NCI-H446 treated with DMSO at 0.1 percent for 48 hours (cell line): ENCODE measurements around the gene CMTM5.
A peak's percentile ranks its signal among the peaks of the same experiment; 100 is the strongest.

Source experiments
- DNase-seq: peaks from one replicate; lab custom pipeline; 2025; lab: John Stamatoyannopoulos, UW

Gene CMTM5

GRCh38 chr14:23358042-23358441 is 18.8 kb upstream of the CMTM5 start:
- no peak for DNase-seq

- no peak for DNase-seq
Observed at GRCh38 chr14:23358553-23359166, 18.2 kb upstream of the CMTM5 start.

DNA sequence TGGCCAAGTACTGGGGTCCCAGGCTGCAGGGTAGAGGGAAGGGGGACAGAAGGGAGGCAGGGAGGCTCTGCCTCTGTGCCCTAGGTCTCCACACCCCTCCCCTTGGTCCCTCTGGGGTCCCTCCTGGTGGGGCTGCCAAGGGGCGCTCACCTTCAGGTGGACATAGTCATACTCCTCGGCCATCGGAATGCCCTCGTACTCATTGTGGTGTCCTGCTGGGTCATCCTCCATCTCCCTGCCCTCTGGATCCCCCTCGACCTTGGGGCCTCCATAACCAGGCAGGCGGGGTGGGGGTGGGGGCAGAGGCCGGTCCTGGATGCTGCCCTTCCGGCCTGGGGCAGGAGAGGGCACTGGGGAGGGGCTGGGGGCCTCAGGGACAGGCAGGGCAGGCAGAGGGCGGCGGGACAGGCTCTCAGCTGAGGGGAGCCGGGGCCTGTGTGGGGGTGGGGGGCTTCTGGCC is 17.6 kb upstream of the CMTM5 start:
- no peak for DNase-seq

DNA sequence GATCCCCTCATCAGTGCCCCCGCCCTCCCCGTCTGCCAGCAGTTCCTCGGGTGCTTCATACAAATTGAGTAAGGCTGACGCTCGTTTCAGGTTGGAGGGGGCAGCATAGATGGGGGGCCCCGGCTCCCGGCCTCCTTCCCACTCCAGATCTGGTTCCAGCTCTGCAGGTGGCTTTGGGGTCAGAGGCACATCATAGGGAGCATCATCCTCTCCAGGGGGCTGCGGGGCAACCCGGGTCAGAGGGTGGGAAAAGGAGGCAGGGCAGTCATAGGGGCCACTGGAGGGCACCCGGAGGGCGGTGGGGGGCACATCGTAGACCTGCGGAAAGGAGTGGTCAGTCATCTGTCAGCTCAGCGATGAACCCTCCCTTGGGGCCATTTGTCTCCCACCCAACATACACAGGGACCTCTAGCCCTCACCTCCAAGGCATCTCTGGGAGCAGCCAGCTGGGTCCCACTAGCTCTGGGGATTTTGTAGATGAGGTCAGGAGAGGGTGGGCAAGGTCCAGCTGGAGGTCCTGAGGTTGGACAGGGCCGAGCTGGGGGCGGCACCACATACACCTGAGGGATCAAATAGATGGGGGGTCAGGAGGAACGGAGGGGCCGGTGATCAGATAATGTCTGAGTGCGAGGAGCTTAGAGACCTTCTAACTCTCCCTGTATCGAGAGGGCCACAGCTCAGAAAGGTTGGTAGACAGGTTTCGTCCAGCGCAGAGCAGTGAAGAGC is 17.0 kb upstream of the CMTM5 start:
- DNase-seq: no peak

DNA sequence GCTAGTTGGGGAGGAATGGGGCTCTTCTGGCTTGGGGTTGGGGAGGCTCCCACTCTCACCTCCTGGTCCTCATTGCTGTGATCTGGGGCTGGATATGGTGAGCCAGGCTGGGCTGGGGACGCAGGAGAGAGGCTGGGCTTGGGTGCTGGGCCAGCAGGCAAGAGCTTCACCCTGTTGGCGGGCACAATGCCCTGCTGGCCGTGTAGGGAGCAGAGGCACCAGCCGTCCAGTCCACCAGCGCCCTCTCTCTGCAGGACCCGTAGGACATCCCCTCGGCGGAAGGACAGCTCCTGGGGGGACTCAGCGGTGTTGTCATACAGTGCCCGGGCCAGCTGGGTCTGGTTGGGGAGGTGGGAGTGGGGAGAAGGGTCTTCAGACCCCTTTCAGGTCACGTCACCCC is 16.4 kb upstream of the CMTM5 start:
- no peak for DNase-seq

- no peak for DNase-seq
Observed at GRCh38 chr14:23361320-23361719, 15.5 kb upstream of the CMTM5 start.

GRCh38 chr14:23361763-23362162 is 15.1 kb upstream of the CMTM5 start:
- DNase-seq: no peak

GRCh38 chr14:23362200-23362599 is 14.6 kb upstream of the CMTM5 start:
- no peak for DNase-seq

- DNase-seq: peak; percentile 56
Observed at GRCh38 chr14:23364164-23365035, 12.4 kb upstream of the CMTM5 start.

GRCh38 chr14:23365036-23365731 is 11.7 kb upstream of the CMTM5 start, which contains the start of gene EFS:
Gene EFS (minus strand): TSS chr14:23365172. CDS start chr14:23365025, 147 bp downstream.
- no peak for DNase-seq

GRCh38 chr14:23365732-23366425 is 11.0 kb upstream of the CMTM5 start:
- peak; percentile 29 for DNase-seq

GRCh38 chr14:23366426-23366921 is 10.4 kb upstream of the CMTM5 start:
- peak; percentile 35 for DNase-seq

GRCh38 chr14:23370221-23370620 is 6.6 kb upstream of the CMTM5 start:
- DNase-seq: no peak

- DNase-seq: no peak
Observed at GRCh38 chr14:23371865-23372264, 5.0 kb upstream of the CMTM5 start.

DNA sequence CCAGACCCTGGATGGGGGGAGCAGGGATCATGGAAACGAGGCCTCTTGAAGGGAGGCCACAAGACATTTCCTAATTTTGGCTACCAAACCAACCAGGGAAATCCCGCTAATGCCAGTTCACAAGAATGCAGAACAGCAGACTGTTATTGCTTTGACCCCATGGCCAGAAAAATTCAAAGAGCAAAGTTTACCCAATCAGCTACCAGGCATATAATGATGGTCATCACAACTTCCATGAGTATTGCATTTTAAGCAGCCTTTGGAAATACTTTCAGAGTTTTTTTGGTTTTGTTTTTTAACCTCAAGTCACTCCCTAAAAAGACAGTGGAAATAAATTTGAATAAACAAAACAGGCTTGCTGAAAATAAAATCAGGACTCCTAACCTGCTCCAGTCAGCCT is 4.3 kb upstream of the CMTM5 start, which contains the start of gene IL25:
IL25 (plus strand) TSS at position 301 of the 400 bp plus-strand sequence.
- DNase-seq: no peak

DNA sequence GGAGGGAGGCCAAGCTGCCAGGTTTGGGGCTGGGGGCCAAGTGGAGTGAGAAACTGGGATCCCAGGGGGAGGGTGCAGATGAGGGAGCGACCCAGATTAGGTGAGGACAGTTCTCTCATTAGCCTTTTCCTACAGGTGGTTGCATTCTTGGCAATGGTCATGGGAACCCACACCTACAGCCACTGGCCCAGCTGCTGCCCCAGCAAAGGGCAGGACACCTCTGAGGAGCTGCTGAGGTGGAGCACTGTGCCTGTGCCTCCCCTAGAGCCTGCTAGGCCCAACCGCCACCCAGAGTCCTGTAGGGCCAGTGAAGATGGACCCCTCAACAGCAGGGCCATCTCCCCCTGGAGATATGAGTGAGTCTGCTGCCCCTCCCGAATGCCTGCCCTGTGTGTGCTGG is 3.8 kb upstream of the CMTM5 start:
- no peak for DNase-seq

- no peak for DNase-seq
Observed at GRCh38 chr14:23375527-23376251, 1.2 kb upstream of the CMTM5 start.

GRCh38 chr14:23377198-23377550 is 328 bp downstream of the CMTM5 start:
- DNase-seq: no peak

GRCh38 chr14:23377573-23378563 is 1.0 kb downstream of the CMTM5 start:
- DNase-seq: no peak
